OCI-LY1 (cell line): ENCODE measurements around the gene XPR1.

Source experiments
- H2AFZ ChIP-seq: fragments of 200-600 bp; sonication (generic), shearing (Covaris generic); 2 replicates; pipeline ENCODE4 v1.6.0; 2014; ENCODE audit warnings: antibody characterized with exemption, mild to moderate bottlenecking, low read length
- H3F3A ChIP-seq: fragments of 200-600 bp; sonication (generic), shearing (Covaris generic); 2 replicates; pipeline ENCODE4 v1.6.0; 2014; ENCODE audit warnings: mild to moderate bottlenecking, antibody characterized with exemption, low read length, moderate library complexity; ENCODE audit not compliant: insufficient read depth
- H3K27ac ChIP-seq: fragments of 200-600 bp; sonication (generic); 2 replicates; pipeline ENCODE4 v1.5.1; 2014; ENCODE audit warnings: low read length, mixed run types, mild to moderate bottlenecking, low read depth; ENCODE audit not compliant: poor library complexity, severe bottlenecking
- H3K27me3 ChIP-seq: fragments of 200-600 bp; sonication (generic); 2 replicates; pipeline ENCODE4 v1.6.0; 2014; ENCODE audit warnings: antibody characterized with exemption, mild to moderate bottlenecking, low read length, moderate library complexity; ENCODE audit not compliant: insufficient read depth
- H3K36me3 ChIP-seq: fragments of 200-600 bp; sonication (generic); 2 replicates; pipeline ENCODE4 v1.6.1; 2014; ENCODE audit warnings: mild to moderate bottlenecking, antibody characterized with exemption, low read length, moderate library complexity, mixed read lengths; ENCODE audit not compliant: insufficient read depth
- H3K4me1 ChIP-seq: fragments of 200-600 bp; sonication (generic); 2 replicates; pipeline ENCODE4 v1.5.1; 2014; ENCODE audit warnings: mild to moderate bottlenecking, low read length, moderate library complexity; ENCODE audit not compliant: insufficient read depth, severe bottlenecking
- H3K4me2 ChIP-seq: fragments of 200-600 bp; sonication (generic), shearing (Covaris generic); 2 replicates; pipeline ENCODE4 v1.6.1; 2014; ENCODE audit warnings: low read length
- H3K4me3 ChIP-seq: fragments of 200-600 bp; sonication (generic); 2 replicates; pipeline ENCODE4 v1.5.1; 2014; ENCODE audit warnings: low read length, low read depth, mild to moderate bottlenecking, mixed read lengths; ENCODE audit not compliant: poor library complexity, severe bottlenecking
- H3K79me2 ChIP-seq: fragments of 200-600 bp; shearing (Covaris generic); 2 replicates; pipeline ENCODE4 v1.6.1; 2016; ENCODE audit warnings: mixed run types, low read length, mixed read lengths; ENCODE audit not compliant: insufficient read depth
- H3K9ac ChIP-seq: fragments of 200-600 bp; sonication (generic), shearing (Covaris generic); 2 replicates; pipeline ENCODE4 v1.6.1; 2014; ENCODE audit warnings: mild to moderate bottlenecking, low read length, mixed read lengths
- H3K9me2 ChIP-seq: fragments of 200-600 bp; sonication (generic), shearing (Covaris generic); 2 replicates; pipeline ENCODE4 v1.6.1; 2014; ENCODE audit warnings: low read depth, mild to moderate bottlenecking, low read length, mixed read lengths
- H3K9me3 ChIP-seq: fragments of 200-600 bp; shearing (Covaris generic); 2 replicates; pipeline ENCODE4 v1.6.1; 2014; ENCODE audit warnings: low read length, mixed read lengths
- H4K20me1 ChIP-seq: fragments of 200-600 bp; sonication (generic), shearing (Covaris generic); 2 replicates; pipeline ENCODE4 v1.6.0; 2016; ENCODE audit warnings: mild to moderate bottlenecking, low read length; ENCODE audit not compliant: insufficient read depth
- EZH2 ChIP-seq: fragments of 200-600 bp; sonication (generic), shearing (Covaris generic); IDR thresholded peaks from 2 replicates; pipeline ENCODE4 v1.8.0; 2017; ENCODE audit warnings: borderline replicate concordance, mixed run types, mild to moderate bottlenecking, antibody characterized with exemption, low read length, moderate library complexity, mixed read lengths
- TF ChIP-seq, protein P1 (sequence below): fragments of 200-600 bp; sonication (generic), shearing (Covaris generic); IDR thresholded peaks from 2 replicates; pipeline ENCODE4 v1.5.1; 2017; ENCODE audit warnings: mild to moderate bottlenecking, antibody characterized with exemption, low read length, moderate library complexity, mixed read lengths

XPR1 gene

GRCh38 chr1:180769889-180770288 lies 138.1 kb downstream of the XPR1 start:
- H3K36me3 ChIP-seq, result no peaks in the 10 kb centered on the region
- no peaks in the 10 kb centered on the region for H3K4me1 ChIP-seq
- H3K9me3 ChIP-seq, result peaks cover 4% of the 10 kb centered on the region; the same call in 1 of the 2 replicates
- no peaks in the 10 kb centered on the region for H4K20me1 ChIP-seq
- H3K79me2 ChIP-seq, result no peaks in the 10 kb centered on the region
- no peaks in the 10 kb centered on the region for H3K9me2 ChIP-seq
- no peaks in the 10 kb centered on the region for H3F3A ChIP-seq
- no peak overlapping the region for H3K4me3 ChIP-seq
- no peak overlapping the region for H3K27ac ChIP-seq
- no peaks in the 10 kb centered on the region for H3K27me3 ChIP-seq
- TF ChIP-seq, protein P1, sequence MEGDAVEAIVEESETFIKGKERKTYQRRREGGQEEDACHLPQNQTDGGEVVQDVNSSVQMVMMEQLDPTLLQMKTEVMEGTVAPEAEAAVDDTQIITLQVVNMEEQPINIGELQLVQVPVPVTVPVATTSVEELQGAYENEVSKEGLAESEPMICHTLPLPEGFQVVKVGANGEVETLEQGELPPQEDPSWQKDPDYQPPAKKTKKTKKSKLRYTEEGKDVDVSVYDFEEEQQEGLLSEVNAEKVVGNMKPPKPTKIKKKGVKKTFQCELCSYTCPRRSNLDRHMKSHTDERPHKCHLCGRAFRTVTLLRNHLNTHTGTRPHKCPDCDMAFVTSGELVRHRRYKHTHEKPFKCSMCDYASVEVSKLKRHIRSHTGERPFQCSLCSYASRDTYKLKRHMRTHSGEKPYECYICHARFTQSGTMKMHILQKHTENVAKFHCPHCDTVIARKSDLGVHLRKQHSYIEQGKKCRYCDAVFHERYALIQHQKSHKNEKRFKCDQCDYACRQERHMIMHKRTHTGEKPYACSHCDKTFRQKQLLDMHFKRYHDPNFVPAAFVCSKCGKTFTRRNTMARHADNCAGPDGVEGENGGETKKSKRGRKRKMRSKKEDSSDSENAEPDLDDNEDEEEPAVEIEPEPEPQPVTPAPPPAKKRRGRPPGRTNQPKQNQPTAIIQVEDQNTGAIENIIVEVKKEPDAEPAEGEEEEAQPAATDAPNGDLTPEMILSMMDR, result no peak
- TF ChIP-seq EZH2, result no peak
- no peak overlapping the region for H3K9ac ChIP-seq
- no peak overlapping the region for H2AFZ ChIP-seq
- H3K4me2 ChIP-seq, result no peak overlapping the region

DNA sequence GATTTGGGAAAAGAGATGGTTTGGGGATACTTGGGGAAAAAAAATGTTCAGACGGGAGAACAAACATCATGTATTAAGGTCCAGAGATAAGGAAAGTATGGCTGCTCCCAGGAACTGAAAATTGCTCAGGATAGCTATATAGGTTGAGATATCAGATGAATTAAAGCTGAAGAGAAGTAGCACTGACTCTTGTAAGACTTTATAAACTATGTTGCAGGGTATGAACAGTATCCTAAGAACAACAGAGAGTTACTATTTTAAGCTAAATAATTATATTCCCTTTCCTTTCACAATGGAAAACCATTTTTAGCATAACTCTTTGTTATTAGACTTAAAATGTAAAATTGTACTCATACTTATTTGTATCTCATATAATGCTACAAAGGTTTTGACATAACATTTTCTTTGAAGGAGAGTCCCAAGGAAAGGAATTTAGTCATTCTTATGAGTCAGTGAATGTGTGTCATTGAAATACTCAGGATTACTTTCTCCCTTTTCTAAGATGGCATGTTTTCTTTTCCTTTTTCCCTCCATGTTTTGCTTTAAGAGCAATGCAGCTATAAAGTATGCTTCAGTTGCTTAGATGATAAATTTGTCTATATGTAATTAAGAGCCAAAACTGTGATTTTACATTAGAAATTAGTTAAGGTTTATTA lies 141.5 kb downstream of the XPR1 start:
- Histone ChIP-seq H3K9me2 (no peaks in the 10 kb centered on the region), H2AFZ (no peak overlapping the region), H3K4me1 (no peaks in the 10 kb centered on the region), H3K9me3 (peaks cover 4% of the 10 kb centered on the region; the same call in 1 of the 2 replicates), H3F3A (no peaks in the 10 kb centered on the region), H3K36me3 (no peaks in the 10 kb centered on the region), H3K27me3 (no peaks in the 10 kb centered on the region), H3K4me2 (no peak overlapping the region), H3K27ac (no peak overlapping the region), H4K20me1 (no peaks in the 10 kb centered on the region), H3K79me2 (no peaks in the 10 kb centered on the region), H3K4me3 (no peak overlapping the region), H3K9ac (no peak overlapping the region)
- TF ChIP-seq, protein P1, result no peak
- TF ChIP-seq EZH2, result no peak

- Histone ChIP-seq H2AFZ (no peak overlapping the region), H3K27ac (no peak overlapping the region), H3K9ac (no peak overlapping the region), H3K4me2 (no peak overlapping the region), H3K4me3 (no peak overlapping the region), H3K36me3 (no peaks in the 10 kb centered on the region), H3K79me2 (no peaks in the 10 kb centered on the region), H3K9me3 (peaks cover 4% of the 10 kb centered on the region; the same call in 1 of the 2 replicates), H3K9me2 (no peaks in the 10 kb centered on the region), H4K20me1 (no peaks in the 10 kb centered on the region), H3F3A (no peaks in the 10 kb centered on the region), H3K4me1 (no peaks in the 10 kb centered on the region), H3K27me3 (no peaks in the 10 kb centered on the region)
- no peak for TF ChIP-seq EZH2
- TF ChIP-seq, protein P1, result no peak
Measured at GRCh38 chr1:180775801-180776200, 144.0 kb downstream of the XPR1 start.
